ENCODE measurements around the gene RSU1.

DNA sequence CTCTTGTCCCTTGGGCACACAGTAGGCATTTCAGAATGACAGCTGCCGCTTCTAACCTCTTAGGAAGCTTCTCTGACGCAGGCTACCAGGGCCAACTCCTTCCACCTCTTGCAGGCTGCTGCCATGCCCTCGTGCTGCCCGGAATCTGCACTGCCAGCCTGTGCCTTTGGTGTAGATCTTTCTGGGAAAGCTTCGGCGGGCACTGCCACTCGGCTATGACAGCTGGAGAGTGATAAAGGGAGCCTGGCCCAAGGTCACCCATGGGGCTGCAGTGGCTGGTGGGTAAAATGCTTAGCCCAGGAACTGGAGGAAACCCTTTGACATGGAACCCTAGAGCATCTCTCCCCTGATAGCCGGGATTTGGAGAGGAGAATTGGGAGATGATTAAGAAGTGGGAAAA lies 217.6 kb downstream of the RSU1 start:
- TF ChIP-seq FOXK2 (IDR thresholded peaks at IDR 0.05) = no peak
- TF ChIP-seq GABPB1 (CRISPR knock-in tag; IDR thresholded peaks at IDR 0.05) = no peak
- no peak for TF ChIP-seq FOXK1 (CRISPR knock-in tag; IDR thresholded peaks at IDR 0.05; ENCODE audit: borderline replicate concordance, low read depth)
- TF ChIP-seq, protein P1, sequence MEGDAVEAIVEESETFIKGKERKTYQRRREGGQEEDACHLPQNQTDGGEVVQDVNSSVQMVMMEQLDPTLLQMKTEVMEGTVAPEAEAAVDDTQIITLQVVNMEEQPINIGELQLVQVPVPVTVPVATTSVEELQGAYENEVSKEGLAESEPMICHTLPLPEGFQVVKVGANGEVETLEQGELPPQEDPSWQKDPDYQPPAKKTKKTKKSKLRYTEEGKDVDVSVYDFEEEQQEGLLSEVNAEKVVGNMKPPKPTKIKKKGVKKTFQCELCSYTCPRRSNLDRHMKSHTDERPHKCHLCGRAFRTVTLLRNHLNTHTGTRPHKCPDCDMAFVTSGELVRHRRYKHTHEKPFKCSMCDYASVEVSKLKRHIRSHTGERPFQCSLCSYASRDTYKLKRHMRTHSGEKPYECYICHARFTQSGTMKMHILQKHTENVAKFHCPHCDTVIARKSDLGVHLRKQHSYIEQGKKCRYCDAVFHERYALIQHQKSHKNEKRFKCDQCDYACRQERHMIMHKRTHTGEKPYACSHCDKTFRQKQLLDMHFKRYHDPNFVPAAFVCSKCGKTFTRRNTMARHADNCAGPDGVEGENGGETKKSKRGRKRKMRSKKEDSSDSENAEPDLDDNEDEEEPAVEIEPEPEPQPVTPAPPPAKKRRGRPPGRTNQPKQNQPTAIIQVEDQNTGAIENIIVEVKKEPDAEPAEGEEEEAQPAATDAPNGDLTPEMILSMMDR (CRISPR knock-in tag; IDR thresholded peaks at IDR 0.05) = no peak
- no peak for TF ChIP-seq PHF8 (CRISPR knock-in tag; IDR thresholded peaks at IDR 0.05)
- TF ChIP-seq, protein P2, sequence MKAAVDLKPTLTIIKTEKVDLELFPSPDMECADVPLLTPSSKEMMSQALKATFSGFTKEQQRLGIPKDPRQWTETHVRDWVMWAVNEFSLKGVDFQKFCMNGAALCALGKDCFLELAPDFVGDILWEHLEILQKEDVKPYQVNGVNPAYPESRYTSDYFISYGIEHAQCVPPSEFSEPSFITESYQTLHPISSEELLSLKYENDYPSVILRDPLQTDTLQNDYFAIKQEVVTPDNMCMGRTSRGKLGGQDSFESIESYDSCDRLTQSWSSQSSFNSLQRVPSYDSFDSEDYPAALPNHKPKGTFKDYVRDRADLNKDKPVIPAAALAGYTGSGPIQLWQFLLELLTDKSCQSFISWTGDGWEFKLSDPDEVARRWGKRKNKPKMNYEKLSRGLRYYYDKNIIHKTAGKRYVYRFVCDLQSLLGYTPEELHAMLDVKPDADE (CRISPR knock-in tag; IDR thresholded peaks at IDR 0.05) = no peak
- no peak for TF ChIP-seq HNRNPUL1 (IDR thresholded peaks at IDR 0.05; ENCODE audit: low read depth, low read length)
- no peak for TF ChIP-seq POLR2A (IDR thresholded peaks at IDR 0.05; ENCODE audit: insufficient read depth in 1 of 2, low read depth in 2 of 2, low read length in 2 of 2)
- TF ChIP-seq ZNF572 (CRISPR knock-in tag; IDR thresholded peaks at IDR 0.05) = no peak
- TF ChIP-seq NFE2L2 (IDR thresholded peaks at IDR 0.05; ENCODE audit: low read length) = no peak
- TF ChIP-seq CREM (IDR thresholded peaks at IDR 0.05) = no peak
- TF ChIP-seq CREM (CRISPR knock-in tag; IDR thresholded peaks at IDR 0.05) = no peak

Measured in HepG2 (cell line).